Heart left ventricle (tissue), 16 donors: ENCODE data around the gene COL27A1. TPM values are rescaled to one million over a fixed set of nuclear protein-coding genes. Genes with fewer than 3 reads are reported as not detected.

Experiments
- ATAC-seq, 4 donors: fragments of 200-7000 bp; cut with Tn5 transposase; one replicate each; pipeline ENCODE4 v1.9.1; 2020 to 2022; ENCODE audit warnings: moderate library complexity in 4 of 4, mild to moderate bottlenecking in 3 of 4, moderate number of reproducible peaks in 1 of 4
- DNase-seq, 5 donors: peaks; one replicate each; pipeline ENCODE4 v3.0.0-alpha.2; 2020
- H3K27ac ChIP-seq, 12 donors: fragments of 200-600 bp; sonication (generic) in 4 of 12; one replicate each; pipeline versions ENCODE4 v1.5.0 to v1.8.0; 2016 to 2022; ENCODE audit warnings: mild to moderate bottlenecking in 2 of 12
- H3K27me3 ChIP-seq, 9 donors: fragments of 200-600 bp; sonication (generic) in 2 of 9; one replicate each; pipeline versions ENCODE4 v1.5.1 to v1.8.0; 2016 to 2022; ENCODE audit warnings: mild to moderate bottlenecking in 3 of 9
- H3K36me3 ChIP-seq, 9 donors: fragments of 200-600 bp; sonication (generic) in 2 of 9; one replicate each; pipeline versions ENCODE4 v1.5.0 to v1.8.0; 2018 to 2022; ENCODE audit warnings: mild to moderate bottlenecking in 2 of 9
- H3K4me1 ChIP-seq, 12 donors: fragments of 200-600 bp; sonication (generic) in 4 of 12; one replicate each; pipeline versions ENCODE4 v1.5.0 to v1.8.0; 2016 to 2022; ENCODE audit warnings: mild to moderate bottlenecking in 3 of 12
- H3K4me3 ChIP-seq, 12 donors: fragments of 200-600 bp; sonication (generic) in 4 of 12; one replicate each; pipeline versions ENCODE4 v1.5.0 to v1.8.0; 2017 to 2022; ENCODE audit warnings: mild to moderate bottlenecking in 9 of 12, moderate library complexity in 4 of 12
- H3K9me3 ChIP-seq, 12 donors: fragments of 200-600 bp; sonication (generic) in 4 of 12; one replicate each; pipeline versions ENCODE4 v1.5.0 to v1.8.0; 2016 to 2022; ENCODE audit warnings: mild to moderate bottlenecking in 1 of 12
- POLR2A ChIP-seq, 2 donors: fragments of 450-650 bp; IDR thresholded peaks; one replicate each; pipeline ENCODE4 v1.6.1; 2017; ENCODE audit warnings: antibody characterized with exemption in 2 of 2, mild to moderate bottlenecking in 2 of 2, moderate library complexity in 2 of 2
- WGBS, 4 donors: extraction: QIAGEN DNeasy Blood & Tissue Kit in 2 of 4; methylation state at CpG; one replicate each; pipeline versions ENCODE4 v1.1.5 to v1.1.7; 2013 to 2018; 5-methylcytosine and 5-hydroxymethylcytosine counted together
- intact Hi-C, 10 donors: fragments of 100-400 bp; cut with DNase I; formaldehyde crosslinking; loops; one replicate each; pipeline versions ENCODE4 v1.11.1 to v1.14.2; 2022
- polyA plus RNA-seq, 2 donors: library from polyadenylated mRNA; stranded (reverse); fragments of 200-250 nt; gene quantifications; one replicate each; pipeline ENCODE4 v1.2.3, GENCODE V29; 2013
- total RNA-seq, 9 donors: library from RNA; depleted of rRNA in 2 of 9; stranded (reverse); fragments of >200 nt in 2 of 9; fragmentation: NEBNext Ultra II Directional in 3 of 9; extraction: Animal tissue kit (Norgen Biotek cat#: 25700) in 3 of 9; gene quantifications; one replicate each; pipeline versions ENCODE4 v1.1.0 to v1.2.4, GENCODE V29; 2016 to 2023
- TF ChIP-seq, protein P1 (sequence below), 12 donors: fragments of 200-600 bp; sonication (generic) in 4 of 12; IDR thresholded peaks; one replicate each; pipeline versions ENCODE4 v1.5.0 to v1.8.0; 2018 to 2022; ENCODE audit warnings: antibody characterized with exemption in 12 of 12, mild to moderate bottlenecking in 5 of 12
- donor health status: ischemic (EF 13 %, LVEDD 7.1; RV severe dilation, severe dysfunction).
- donor health status: healthy with polysubstance abuse.
- donor health status: DM: no; HTN: yes; CAD: no.
- donor health status: DM: no; HTN: no; CAD: no.
- donor health status: ischemic (EF 25% LVEDD 6.9; RV normal size, moderate dysfunction).
- donor health status: ischemic (EF 25% LVEDD 5.7; RV mildly dilated, moderate dysfunction).
- donor health status: healthy.
- donor health status: DM: yes; HTN: yes; CAD: no.
- donor health status: ischemic (EF 35%, LVEDD 5.7; RV mildly dilated, moderate dysfunction).
- donor health status: nonischemic (EF 11% LVEDD 7.7; RV severe dilation, severe dysfunction).
- donor health status: DM: yes; HTN: yes; CAD: no.
- donor health status: PGD.
- donor health status: ischemic (EF 29% LVEDD 5.4; RV normal size, mild dysfunction).
- donor health status: nonischemic (EF 23%, LVEDD 6.1; RV moderate dilation, normal function).

Gene COL27A1
- total and polyA plus RNA-seq, 11 donors = 2.3 to 14.2 (median 5.2) TPM

DNA sequence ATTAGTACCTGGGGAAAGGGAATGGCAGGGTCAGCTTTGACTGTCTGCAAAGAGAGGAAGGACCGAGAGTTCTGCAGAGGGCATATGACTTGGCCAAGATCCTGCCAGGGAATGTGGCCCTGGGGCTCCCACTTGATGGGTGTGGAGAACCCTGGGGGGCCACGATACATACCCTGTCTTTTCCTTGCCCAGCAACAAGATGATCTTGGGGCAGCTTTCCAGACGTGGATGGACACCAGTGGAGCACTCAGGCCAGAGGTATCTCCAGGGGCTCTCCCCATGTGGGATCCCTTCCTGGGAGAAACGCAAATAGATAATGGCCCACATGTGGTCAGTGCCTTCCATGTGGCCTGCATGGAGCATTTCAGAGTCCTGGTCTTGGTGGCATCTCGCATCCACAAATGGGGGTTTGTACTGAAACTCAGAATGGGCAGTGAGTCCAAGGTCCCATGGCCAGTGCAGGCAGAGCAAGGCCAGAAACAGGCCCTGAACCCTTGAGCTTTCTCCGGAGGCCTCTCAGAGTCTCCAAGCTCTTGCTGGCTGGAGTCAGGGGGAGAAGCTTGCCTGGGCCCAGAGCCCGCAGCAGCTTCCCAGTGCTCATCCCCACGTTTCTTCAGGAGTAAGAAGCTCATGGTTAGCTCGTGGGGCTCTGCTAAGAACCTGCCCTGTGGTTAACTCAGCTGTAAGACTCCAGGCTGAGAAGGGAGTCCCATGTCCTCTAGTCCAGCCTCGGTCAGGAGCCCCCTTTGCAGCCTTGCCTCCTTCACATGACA lies 149.3 kb downstream of the COL27A1 start:
- intact Hi-C loops = loop anchor here in 1 of 10 donors (5.0 kb wide), 1 partner anchor 622 kb away; no protein-coding TSS in a partner anchor
- H3K4me3 ChIP-seq = no peak overlapping the region
- H3K4me1 ChIP-seq = peaks cover 0 to 6% (median 2%) of the 10 kb centered on the region in 12 donors
- TF ChIP-seq, protein P1, sequence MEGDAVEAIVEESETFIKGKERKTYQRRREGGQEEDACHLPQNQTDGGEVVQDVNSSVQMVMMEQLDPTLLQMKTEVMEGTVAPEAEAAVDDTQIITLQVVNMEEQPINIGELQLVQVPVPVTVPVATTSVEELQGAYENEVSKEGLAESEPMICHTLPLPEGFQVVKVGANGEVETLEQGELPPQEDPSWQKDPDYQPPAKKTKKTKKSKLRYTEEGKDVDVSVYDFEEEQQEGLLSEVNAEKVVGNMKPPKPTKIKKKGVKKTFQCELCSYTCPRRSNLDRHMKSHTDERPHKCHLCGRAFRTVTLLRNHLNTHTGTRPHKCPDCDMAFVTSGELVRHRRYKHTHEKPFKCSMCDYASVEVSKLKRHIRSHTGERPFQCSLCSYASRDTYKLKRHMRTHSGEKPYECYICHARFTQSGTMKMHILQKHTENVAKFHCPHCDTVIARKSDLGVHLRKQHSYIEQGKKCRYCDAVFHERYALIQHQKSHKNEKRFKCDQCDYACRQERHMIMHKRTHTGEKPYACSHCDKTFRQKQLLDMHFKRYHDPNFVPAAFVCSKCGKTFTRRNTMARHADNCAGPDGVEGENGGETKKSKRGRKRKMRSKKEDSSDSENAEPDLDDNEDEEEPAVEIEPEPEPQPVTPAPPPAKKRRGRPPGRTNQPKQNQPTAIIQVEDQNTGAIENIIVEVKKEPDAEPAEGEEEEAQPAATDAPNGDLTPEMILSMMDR (IDR thresholded peaks at IDR 0.05) = no peak
- TF ChIP-seq POLR2A (IDR thresholded peaks at IDR 0.05) = no peak
- H3K9me3 ChIP-seq = no peaks in the 10 kb centered on the region
- peak in 2 of 5 donors; percentile 3 for DNase-seq
- H3K27me3 ChIP-seq = no peaks in the 10 kb centered on the region
- ATAC-seq = no peak
- H3K36me3 ChIP-seq = peaks cover 0 to 11% (median 5%) of the 10 kb centered on the region in 9 donors
- H3K27ac ChIP-seq = no peak overlapping the region
- 87 to 93% (median 91%) methylated on average over 10 of the region's 10 CpGs for whole genome bisulfite sequencing, 4 donors

DNA sequence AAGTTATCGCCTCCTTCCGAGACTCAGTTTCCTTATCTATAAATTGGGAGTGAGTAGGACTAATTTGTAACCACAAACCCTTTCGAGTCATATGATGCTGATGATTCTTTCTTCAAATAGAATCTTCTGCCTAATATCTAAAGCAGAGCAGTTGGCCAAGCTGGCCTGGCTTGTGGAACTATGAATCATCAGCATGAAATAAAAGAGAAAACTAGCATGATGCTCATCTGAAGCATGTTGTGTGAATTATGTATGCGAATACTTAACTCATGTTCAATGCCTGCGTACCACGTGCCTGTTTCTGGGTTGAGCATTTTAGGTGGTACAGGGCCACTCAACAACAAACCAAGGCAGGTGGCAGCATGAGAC lies 152.5 kb downstream of the COL27A1 start:
- intact Hi-C loops = no loop called here
- DNase-seq = no peak
- 92 to 95% (median 94%) methylated on average over 6 of the region's 6 CpGs for WGBS, 4 donors
- Histone ChIP-seq H3K9me3 (no peaks in the 10 kb centered on the region), H3K4me1 (peaks cover 0 to 6% (median 2%) of the 10 kb centered on the region in 12 donors), H3K27ac (no peak overlapping the region), H3K4me3 (no peak overlapping the region), H3K36me3 (peaks cover 0 to 12% (median 4%) of the 10 kb centered on the region in 9 donors), H3K27me3 (no peaks in the 10 kb centered on the region)
- TF ChIP-seq POLR2A (IDR thresholded peaks at IDR 0.05) = no peak
- TF ChIP-seq, protein P1 (IDR thresholded peaks at IDR 0.05) = no peak
- no peak for ATAC-seq

DNA sequence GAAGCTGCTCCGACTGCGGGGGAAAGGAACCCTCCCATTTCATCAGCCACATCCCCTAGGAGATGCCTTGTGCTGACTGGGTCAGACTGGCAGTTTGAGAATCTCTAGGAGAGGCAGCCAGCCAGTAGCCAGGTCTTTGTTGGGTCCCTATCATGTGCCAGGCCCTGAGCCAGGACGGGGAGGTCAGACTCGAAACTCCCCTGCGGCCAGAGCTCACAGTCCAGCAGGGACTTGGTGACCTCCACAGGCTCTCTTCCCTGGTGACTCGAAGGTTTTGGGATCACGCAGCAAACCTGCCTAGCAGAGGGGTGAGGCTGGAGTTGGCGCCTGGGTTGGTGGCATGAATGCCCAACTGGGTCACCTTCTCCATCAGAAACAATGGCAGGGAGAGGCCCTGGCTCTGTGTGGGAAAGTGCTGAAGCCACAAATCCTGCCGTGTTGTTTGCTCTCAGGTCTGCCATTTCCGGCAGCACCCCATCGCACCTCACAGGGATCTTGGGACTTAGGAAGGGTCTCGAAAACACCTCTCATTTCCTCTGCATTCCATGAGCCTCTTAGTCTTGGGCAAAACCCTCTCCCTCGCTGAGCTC lies 153.1 kb downstream of the COL27A1 start:
- intact Hi-C loops = no loop called here
- TF ChIP-seq POLR2A (IDR thresholded peaks at IDR 0.05) = no peak
- TF ChIP-seq, protein P1 (IDR thresholded peaks at IDR 0.05) = no peak
- H3K9me3 ChIP-seq = no peaks in the 10 kb centered on the region
- H3K27me3 ChIP-seq = no peaks in the 10 kb centered on the region
- peaks cover 0 to 6% (median 2%) of the 10 kb centered on the region in 12 donors for H3K4me1 ChIP-seq
- WGBS, 4 donors = 88 to 96% (median 92%) methylated on average over 10 to 13 of the region's 13 CpGs
- no peak overlapping the region for H3K4me3 ChIP-seq
- no peak for ATAC-seq
- no peak for DNase-seq
- H3K27ac ChIP-seq = no peak overlapping the region
- peaks cover 0 to 12% (median 4%) of the 10 kb centered on the region in 9 donors for H3K36me3 ChIP-seq

DNA sequence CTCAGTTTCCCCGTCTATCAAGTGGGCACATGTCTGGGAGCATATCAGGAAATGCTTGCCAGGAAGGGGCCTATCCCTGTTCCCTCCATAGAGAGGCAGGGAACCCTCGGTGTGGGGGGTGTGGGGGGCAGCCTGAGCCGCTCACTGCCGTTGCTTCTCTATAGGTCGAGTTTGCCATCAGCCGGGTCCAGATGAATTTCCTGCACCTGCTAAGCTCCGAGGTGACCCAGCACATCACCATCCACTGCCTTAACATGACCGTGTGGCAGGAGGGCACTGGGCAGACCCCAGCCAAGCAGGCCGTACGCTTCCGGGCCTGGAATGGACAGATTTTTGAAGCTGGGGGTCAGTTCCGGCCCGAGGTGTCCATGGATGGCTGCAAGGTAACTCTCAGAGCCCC lies 153.8 kb downstream of the COL27A1 start:
- H3K27ac ChIP-seq = no peak overlapping the region
- peaks cover 0 to 12% (median 4%) of the 10 kb centered on the region in 9 donors for H3K36me3 ChIP-seq
- WGBS, 4 donors = 91 to 97% (median 93%) methylated on average over 6 to 13 of the region's 13 CpGs
- TF ChIP-seq POLR2A (IDR thresholded peaks at IDR 0.05) = no peak
- TF ChIP-seq, protein P1 (IDR thresholded peaks at IDR 0.05) = no peak
- ATAC-seq (no peak), DNase-seq (no peak)
- no peaks in the 10 kb centered on the region for H3K27me3 ChIP-seq
- H3K4me3 ChIP-seq = no peak overlapping the region
- H3K4me1 ChIP-seq = peaks cover 0 to 6% (median 2%) of the 10 kb centered on the region in 12 donors
- intact Hi-C loops = no loop called here
- H3K9me3 ChIP-seq = no peaks in the 10 kb centered on the region
